Sciatic nerve (tissue), 2 donors: Measurements from ENCODE around the gene ITGA11. TPM values are rescaled to one million over a fixed set of nuclear protein-coding genes. Genes with fewer than 3 reads are reported as not detected.
A peak's percentile ranks its signal among the peaks of the same experiment; 100 is the strongest.

Experiments
- ATAC-seq: fragments of 200-7000 bp; cut with Tn5 transposase; one replicate; pipeline ENCODE4 v1.9.1; 2020; ENCODE audit warnings: mild to moderate bottlenecking, moderate library complexity
- DNase-seq: peaks from one replicate; pipeline ENCODE4 v3.0.0-alpha.2; 2020; ENCODE audit warnings: low spot score
- intact Hi-C: fragments of 100-400 bp; cut with DNase I; formaldehyde crosslinking; loops from one replicate; pipeline ENCODE4 v1.14.2; 2022
- total RNA-seq: library from RNA; stranded (reverse); fragmentation: NEBNext Ultra II Directional; extraction: Animal tissue kit (Norgen Biotek cat#: 25700); gene quantifications from one replicate; pipeline ENCODE4 v1.2.1, GENCODE V29; 2021
- donor health status: DM: no; HTN: no; CAD: no.
- donor health status: DM: no; HTN: no; CAD: no.

ITGA11 gene
- total RNA-seq, 1 donor from 2014 or later = 10.3 TPM

DNA sequence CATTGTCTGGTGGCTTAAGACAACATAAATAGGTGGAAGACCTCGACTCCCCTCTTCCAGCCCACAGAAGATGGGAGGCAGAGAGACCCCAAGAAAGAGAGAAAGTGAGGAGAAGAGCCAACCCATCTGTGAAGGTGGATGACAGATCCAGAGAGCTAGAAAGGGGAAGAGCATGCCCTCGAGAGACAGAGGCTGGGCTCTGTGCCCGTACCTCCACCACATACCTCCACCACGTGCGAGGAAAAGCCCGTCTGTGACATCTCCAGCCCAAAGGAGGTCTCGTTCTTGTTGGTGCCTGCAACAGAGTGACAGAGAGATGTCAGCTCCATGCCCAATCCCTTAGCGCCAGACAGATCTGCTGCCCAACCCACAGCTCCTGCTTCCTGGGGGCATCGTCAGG lies 83.4 kb downstream of the ITGA11 start:
- DNase-seq (no peak), ATAC-seq (no peak)
- intact Hi-C loops = no loop called here

DNA sequence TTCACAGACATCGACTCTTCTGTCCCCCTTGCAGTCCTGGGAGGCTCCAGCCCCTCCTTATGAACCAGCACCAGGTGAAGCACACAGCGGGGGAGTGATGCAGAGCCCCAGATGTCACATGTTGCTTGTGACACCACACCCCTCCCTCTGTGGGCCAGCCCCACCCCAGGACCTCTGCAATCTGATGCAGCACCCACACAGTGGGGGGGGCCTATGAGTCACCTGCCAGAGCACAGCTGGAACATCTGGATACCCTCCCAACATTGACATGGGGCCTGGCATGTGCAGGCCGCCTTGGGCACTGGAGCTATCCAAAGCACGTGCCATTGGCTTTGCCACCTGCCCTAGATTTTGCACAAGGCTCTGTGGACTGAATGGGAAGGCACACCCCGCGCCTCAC lies 83.9 kb downstream of the ITGA11 start:
- ATAC-seq (no peak), DNase-seq (no peak)
- intact Hi-C loops = no loop called here

DNA sequence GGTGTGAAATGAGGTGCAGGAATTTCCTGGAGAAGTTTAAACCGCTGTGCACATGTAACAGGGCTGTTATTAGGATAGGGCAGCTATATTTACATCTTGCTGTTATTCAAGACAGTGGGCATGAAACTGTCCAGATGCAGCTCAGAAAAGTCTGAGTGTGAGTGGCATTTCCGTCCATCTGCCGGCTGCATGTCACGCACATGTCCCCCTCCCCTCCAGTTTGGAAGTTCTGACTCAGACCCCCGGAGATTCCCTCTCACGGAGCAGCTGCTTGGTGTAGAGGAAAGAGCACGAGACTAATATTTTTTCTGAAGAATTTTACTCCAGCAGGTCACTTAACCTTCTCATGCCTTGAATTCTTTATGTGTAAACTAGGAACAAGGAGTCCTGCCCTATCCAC lies 84.6 kb downstream of the ITGA11 start:
- DNase-seq = no peak
- intact Hi-C loops = no loop called here
- no peak for ATAC-seq

DNA sequence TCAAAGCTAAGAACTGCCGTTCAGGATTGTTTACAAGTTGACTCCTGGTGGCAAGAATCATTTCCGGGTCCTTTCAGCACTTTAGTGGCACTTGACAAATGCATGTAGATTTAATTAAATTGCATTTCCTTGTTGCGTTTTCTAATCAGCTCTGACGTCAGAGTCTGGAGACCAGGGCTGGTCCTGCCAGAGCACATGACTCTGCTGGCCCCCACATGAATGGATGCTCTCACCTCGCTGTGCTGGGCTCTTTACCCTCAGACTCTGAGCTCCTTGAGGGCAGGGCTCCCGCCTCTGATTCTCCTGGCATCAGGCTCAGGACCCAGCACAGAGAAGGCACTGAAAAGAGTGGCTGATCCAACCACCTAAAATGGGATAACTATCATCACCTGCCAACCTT lies 85.0 kb downstream of the ITGA11 start:
- intact Hi-C loops = no loop called here
- DNase-seq = no peak
- no peak for ATAC-seq

DNA sequence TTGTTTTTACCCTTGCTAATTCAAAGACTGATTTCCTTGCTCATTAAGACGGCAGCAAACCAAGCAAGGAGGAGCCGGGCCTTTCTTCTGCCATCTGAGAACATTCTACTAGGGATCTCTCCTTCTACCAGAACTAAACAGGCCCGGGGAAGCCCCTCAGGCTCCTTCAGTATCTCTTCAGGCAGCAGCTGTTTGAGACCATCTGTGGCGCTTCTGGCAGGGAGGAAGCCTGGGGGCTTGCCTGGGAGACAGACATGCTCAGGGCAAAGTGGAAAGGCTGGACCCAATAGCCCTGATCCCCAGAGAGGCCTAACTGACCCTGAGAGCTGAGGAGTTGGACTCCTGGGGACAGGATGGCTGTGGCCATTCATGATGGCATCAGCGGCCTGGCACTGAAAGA lies 86.5 kb downstream of the ITGA11 start:
- DNase-seq (no peak), ATAC-seq (no peak)
- intact Hi-C loops = no loop called here

DNA sequence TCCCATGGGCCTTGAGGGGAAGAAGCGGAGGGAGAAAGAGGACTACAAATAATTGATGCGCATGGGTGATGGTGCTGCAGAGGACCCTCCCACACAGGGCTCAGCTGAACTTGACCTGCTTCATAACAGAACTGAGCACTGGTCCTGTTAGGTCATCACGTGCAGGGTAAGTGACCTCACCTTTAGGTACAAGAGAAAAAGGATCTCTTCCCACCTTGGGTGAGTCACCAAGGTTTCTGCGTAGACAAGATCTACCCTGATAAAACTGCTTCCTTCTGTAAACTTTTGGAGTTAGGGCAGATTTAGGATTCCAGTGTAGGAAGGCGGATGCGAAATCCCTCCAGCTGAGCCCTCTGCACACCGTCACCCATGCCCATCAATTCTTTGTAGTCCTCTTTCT lies 87.4 kb downstream of the ITGA11 start:
- intact Hi-C loops = no loop called here
- ATAC-seq (no peak), DNase-seq (no peak)

DNA sequence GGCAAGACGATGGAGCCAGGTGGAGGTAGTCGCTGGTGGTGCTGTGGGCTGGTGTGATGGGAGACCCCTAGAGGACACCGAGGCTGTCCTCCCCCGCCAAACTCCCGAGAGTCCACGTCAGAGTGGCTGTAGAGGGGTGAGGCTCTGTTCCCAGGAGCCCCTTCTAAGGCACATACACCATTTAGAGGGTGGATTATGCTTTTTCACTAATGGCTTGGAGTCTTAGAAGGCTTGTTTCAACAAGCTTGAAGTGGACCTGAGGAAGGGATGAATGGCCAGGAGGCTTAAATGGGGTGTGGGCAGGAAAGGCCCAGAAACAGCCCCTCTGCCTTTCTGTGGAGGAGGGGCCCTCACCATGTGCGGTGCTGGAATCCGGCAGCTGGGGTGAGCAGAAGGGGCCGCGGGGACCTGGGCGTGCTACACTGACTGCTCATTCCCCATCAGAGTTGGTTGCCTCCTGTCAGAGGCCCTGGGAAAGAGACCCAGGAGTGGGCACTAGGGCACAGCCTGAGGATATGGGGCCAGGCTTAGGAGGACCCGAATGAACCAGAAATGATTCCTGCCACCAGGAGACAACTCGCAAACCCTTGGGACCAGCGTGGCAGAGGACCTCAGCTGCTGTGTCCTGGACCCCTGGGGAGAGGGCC lies 88.3 kb downstream of the ITGA11 start:
- no peak for ATAC-seq
- DNase-seq = no peak
- intact Hi-C loops = no loop called here

DNA sequence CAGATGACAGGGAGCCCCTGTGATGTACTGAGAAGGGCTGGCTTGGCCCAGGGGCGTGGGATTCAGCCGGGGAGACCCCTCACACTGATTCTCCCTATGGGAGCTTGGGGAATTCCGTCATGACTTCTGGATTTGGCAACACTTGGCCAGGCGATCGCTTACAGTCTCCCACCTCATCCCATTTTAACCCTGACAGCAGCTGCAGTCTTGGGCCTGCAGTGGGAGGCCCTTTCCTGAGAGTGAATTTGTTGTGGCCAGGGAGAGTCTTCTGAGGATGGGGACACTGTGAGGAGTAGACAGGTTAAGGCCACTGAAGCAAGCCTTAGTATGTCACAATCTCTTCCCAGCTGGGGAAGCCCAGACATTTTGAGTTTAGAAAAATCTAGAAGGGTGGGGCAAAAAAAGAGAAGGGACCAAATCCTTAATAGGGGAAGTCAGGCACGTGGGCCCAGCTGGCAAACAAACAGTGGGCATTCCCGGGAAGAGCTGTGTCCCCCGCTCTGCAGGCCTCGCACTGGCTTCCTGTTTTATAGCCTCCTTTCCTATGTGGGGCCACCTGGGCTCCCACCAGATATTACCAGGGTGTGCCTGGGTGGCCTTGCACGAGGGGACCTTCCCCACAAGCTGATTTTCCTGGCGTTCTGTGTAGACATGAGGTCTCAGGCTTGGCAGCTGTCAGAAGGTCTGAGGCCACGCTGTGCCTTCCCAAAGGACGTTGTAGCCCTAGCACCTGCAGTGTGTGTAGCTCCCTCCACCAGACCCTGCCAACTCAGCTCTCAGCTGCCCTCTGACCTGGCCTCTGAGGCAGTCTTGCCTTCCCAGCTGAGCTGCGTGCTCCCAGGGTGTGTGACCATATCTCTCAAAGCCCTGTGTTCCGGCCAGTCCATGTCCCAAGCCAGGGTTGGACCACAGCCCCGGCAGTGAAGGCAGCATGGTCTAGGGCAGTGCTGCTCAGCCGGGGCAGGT lies 89.9 kb downstream of the ITGA11 start:
- DNase-seq = no peak
- ATAC-seq = peak; percentile 69
- intact Hi-C loops = no loop called here

DNA sequence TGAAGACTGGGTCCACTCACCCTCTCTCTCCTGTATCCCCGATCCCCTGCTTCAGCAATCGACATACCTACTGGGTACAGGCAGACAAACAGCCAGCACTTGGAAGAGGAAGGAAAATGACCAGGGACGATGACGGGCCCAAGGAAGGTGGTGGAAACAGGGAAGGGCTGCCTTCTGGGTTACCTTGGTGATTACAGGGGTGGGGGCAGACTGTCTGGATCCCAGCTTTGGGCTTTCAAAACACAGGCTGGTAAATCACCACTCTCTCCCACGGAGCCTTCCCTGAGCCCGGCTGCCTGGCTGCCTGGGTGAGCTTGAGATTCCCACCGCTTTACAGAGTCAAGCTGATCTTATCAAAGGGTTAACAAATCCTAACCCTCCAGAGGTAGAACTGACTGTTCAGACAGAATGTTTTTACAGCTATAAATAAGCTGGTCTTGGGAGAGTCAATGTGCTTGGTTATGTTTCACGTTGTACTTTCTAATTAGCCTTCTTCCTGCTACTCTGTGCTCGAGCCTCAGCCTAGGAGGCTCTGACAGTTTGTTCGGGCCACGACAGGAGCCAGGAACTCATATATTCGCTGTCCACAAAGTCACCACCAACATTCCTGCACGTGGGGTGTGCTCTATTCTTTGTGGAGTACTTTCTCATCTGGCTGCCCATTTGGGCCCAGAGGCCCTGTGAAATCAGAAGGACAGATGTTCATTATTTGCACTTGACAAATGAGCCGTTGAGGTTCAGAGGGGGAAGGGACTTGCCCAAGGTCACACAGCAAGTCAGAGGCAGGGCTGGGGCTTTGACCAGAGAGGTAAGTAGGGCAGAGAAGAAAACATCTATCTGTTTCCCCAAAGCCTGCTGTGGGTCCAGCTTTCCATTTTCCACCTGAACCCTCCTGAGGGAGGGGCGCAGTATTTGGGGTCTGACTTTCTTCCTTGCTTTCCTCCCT lies 91.0 kb downstream of the ITGA11 start:
- intact Hi-C loops = no loop called here
- no peak for DNase-seq
- ATAC-seq = peak; percentile 61

DNA sequence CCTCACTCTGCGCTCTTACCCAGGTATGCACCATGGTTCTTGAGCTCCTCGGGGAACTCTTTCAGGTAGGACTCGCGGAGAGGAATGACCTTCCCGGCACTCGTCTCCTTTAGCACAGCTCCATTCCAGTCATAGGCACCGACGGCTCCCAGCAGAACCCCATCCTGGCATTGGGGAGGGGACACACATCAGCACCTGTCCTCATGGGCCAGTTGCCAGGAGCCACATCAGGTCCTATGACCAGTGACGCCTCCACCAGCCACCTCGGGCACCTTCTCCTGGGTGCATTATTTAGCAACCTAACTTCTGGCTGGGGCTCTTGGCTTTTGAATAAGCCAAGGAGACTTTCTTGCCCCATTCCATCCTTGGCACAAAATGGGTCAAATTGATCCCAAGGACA lies 92.5 kb downstream of the ITGA11 start:
- intact Hi-C loops = no loop called here
- DNase-seq (no peak), ATAC-seq (no peak)

DNA sequence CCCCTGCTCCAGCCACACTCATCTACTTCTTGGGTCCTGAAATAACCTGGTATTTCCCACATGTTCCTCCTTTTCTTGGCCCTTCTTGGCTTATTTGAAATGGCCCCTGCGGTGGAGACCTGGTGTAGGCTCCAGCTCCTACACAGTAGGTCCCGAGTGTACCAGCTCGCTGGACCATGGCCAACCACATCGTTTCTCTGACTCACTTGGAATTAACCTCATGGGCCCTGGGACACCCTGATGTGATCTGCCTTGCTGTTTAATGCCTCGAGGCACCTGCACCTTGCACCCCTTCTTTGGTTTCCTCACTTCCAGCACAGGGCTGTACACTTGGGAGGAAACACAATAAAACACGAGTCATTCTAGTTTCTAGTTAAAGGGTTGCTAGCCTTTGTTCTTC lies 94.1 kb downstream of the ITGA11 start:
- intact Hi-C loops = no loop called here
- ATAC-seq (no peak), DNase-seq (no peak)

DNA sequence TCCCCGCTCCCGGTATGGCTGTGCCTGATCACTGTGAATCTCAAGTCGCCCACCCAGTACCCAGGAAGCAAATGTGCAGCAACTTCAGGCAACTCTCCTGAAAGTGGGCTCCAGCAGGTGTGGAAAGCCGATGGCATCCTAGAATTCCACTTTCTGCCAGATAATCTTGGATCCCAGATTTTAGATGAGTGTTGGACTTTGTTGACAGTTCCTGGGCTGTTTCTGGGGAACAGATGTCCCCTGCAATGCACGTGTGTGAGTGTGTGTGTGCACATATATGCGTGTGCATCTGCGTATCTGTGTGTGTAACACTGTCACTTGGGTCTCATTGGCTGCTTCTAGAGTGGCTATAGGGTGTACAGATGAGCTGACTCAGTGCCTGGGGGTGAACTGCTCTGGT lies 95.4 kb downstream of the ITGA11 start:
- no peak for DNase-seq
- no peak for ATAC-seq
- intact Hi-C loops = no loop called here

DNA sequence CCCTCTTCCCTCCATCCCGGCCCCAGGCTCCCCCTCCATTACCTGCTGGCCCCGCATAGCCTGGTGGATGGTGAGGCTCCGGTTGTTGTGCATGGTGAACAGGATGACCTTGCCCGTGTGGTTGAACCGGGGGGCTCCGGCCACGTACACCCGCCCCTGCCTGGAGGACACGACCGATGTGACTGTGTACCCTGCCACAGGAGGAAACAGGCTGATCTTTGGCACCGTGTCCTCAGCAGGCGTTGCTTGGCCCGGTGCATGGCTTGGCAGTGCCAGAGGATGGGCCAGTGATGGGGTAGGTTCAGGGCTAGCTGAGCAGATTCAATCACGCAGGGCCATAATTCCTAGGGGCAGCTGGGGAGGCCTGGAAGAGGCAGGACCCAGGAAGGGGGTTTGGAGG lies 96.3 kb downstream of the ITGA11 start:
- intact Hi-C loops = no loop called here
- ATAC-seq (peak; percentile 34), DNase-seq (no peak)

DNA sequence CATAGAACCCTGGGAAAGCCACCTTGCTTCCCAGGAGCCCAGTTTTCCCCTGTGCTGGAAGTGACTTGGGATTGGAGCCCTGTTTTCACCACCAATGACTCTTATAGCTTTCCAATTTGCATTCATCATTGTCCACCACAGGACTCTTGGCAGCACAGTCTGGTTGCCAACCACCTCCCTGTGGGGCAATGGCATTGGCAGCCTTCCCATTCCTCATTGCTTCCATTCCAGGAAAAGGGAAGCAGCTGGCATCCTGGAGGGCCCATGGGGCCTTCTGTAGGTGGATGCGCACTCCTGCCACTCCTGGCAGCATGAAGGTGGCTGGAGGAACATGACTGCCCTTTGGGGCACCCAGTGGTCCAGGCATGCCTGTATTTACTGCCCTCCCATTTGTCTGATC lies 96.7 kb downstream of the ITGA11 start:
- DNase-seq = no peak
- ATAC-seq = peak; percentile 11
- intact Hi-C loops = no loop called here

DNA sequence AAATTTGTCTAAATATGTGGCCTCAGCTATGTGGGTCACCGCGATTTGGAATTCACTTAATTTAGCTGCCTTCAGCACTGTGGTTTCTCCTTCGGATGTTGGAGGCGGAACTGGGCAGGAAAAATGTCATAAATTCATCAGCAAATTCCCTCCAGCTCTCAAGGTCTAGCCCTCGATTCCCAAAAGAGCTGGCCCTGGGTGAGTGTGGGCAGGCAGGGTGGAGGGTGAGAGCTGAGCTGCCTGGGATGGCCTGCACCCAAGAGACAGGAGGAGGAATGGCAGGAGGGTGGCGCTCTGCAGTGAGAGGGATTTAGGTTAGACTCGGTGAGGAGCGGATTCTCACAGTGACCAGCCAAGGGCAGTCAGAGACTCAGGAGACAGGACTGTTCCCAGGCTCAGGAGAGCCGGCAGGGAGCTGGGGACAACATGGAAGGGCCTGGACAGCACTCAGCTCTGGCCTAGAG lies 97.3 kb downstream of the ITGA11 start:
- intact Hi-C loops = no loop called here
- ATAC-seq (peak; percentile 33), DNase-seq (no peak)

DNA sequence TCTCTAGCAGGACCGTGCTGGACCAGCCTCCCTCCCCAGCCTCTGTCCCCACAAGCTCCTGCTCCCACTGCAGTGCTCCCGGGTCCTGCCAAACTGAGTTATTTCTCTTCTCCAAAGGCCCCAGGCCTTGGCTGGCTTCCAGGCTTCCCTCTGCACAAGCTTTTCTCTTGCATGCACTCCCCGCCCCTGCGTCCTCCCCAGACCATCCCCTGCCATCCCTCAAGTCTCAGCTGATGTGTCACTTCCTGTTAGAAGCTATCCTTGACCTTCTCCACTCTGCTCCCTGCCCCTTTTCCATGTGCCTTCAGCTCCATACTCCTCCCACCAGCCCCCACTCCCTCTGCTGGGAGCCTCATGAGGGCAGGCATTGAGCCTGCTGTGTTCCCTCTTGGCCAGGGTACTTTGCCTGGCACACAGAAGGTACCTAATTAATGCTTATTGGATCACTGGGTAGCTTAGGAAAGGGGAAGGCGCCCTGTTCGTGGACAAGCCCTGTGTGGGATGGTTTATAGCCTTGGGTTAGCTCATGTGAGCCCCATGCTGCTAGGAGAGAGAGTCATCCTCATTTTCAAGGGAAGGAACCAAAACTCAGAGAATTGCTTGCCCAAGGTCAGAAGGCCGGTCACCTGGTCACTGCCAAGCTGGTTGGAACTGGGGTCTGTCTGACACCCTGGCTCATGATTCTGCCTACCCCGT lies 98.0 kb downstream of the ITGA11 start:
- DNase-seq = no peak
- intact Hi-C loops = no loop called here

DNA sequence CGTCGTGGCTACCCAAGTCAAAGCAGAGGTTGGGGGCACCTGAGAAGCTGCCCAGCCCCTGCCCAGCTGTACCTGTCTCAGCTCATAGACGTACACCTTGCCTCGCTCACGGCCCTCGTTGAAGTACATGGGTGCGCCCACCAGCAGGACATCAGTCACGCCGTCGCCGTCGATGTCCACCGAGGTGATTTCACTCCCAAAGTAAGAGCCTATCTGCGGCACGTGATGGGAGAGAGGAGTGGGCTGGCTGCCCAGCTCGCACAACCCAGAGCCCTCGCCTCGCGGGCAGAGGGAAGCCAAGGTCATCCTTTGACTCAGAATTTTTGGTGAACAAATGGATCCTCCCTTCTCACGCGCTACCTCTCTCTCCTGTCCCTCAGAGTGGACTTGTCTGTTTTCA lies 99.7 kb downstream of the ITGA11 start:
- ATAC-seq (no peak), DNase-seq (no peak)
- intact Hi-C loops = no loop called here

More for the DNA sequence above, 98.0 kb downstream of the ITGA11 start:
- no peak for ATAC-seq

DNA sequence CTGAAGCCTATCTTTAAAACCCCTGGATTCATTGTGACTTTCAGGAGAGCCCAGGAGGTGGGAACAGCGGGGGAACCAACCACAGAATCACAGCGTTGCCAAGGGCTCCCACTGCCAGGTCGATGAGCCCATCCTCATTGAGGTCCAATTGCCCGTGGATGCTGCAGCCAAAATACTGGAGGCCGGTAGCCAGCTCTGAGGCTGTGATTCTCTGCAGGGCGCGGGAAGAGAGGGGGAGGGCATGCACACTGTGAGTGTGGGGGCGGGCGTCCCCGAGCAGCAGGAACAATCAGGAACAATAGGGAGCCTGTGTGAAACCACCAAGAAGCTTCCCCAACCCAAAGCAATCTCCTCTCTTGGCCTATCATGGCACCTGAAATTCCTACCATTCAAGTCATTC lies 101.1 kb downstream of the ITGA11 start:
- ATAC-seq = no peak
- no peak for DNase-seq
- intact Hi-C loops = no loop called here

DNA sequence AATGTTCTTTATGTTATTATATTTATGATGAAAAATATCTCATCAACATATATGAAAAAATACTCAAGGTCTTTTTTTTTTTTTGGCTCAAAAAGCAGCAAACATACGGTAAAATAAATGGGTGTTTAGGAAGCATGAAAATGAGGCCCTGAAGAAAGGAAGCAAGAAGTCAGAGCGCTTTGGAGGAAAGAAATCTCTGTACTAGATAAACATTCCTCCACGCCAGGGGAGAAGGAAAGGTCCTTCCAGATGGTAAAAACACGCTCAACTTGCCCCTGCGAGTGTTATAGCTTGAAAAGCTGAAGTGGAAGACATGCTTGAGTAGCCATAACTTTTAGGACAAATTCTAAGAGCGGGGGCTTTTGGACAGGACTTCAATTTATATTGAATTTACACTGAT lies 101.5 kb downstream of the ITGA11 start:
- no peak for DNase-seq
- intact Hi-C loops = no loop called here
- ATAC-seq = no peak
